Type B pancreatic cell (in vitro differentiated cells): ENCODE results near the gene SLC13A2. TPM values are rescaled to one million over a fixed set of nuclear protein-coding genes. Genes with fewer than 3 reads are reported as not detected.

ENCODE experiments used
- DNase-seq: peaks from one replicate; pipeline ENCODE4 v3.0.0; 2021; ENCODE audit warnings: mixed read lengths; ENCODE audit not compliant: unreplicated experiment; ENCODE audit errors: extremely low spot score
- H3K27ac Mint-ChIP-seq: 2 replicates; pipeline ENCODE4 v1.8.0; 2021; ENCODE audit warnings: mild to moderate bottlenecking, mixed read lengths
- H3K27me3 Mint-ChIP-seq: 2 replicates; pipeline ENCODE4 v1.8.0; 2021; ENCODE audit warnings: mixed read lengths
- H3K36me3 Mint-ChIP-seq: 2 replicates; pipeline ENCODE4 v1.8.0; 2021; ENCODE audit warnings: mixed read lengths
- H3K4me1 Mint-ChIP-seq: one replicate; pipeline ENCODE4 v1.8.0; 2021; ENCODE audit warnings: mixed read lengths; ENCODE audit not compliant: unreplicated experiment
- H3K4me3 Mint-ChIP-seq: 2 replicates; pipeline ENCODE4 v1.8.0; 2021; ENCODE audit warnings: mild to moderate bottlenecking, mixed read lengths
- H3K9me3 Mint-ChIP-seq: 2 replicates; pipeline ENCODE4 v1.8.0; 2021; ENCODE audit warnings: mixed read lengths
- CTCF ChIP-seq: fragments of 200-600 bp; sonication (generic); conservative IDR thresholded peaks from 2 replicates; pipeline ENCODE4 v1.5.0; 2021; ENCODE audit warnings: antibody characterized with exemption, mild to moderate bottlenecking
- total RNA-seq: library from RNA; stranded (reverse); gene quantifications from 2 replicates; pipeline ENCODE4 v1.2.1, GENCODE V29; 2021; ENCODE audit warnings: low replicate concordance

The SLC13A2 gene
- total RNA-seq, 1 donor from 2014 or later: 1.2 TPM

- Mint-ChIP-seq H3K27ac (no peak overlapping the region), H3K4me1 (peaks cover 22% of the 10 kb centered on the region), H3K9me3 (no peaks in the 10 kb centered on the region), H3K4me3 (no peak overlapping the region), H3K27me3 (no peaks in the 10 kb centered on the region), H3K36me3 (no peaks in the 10 kb centered on the region)
- no peak for DNase-seq
- TF ChIP-seq CTCF: no peak
Measured at GRCh38 chr17:28499364-28499664, 25.9 kb downstream of the SLC13A2 start.

- Mint-ChIP-seq H3K4me3 (no peak overlapping the region), H3K4me1 (peaks cover 21% of the 10 kb centered on the region), H3K9me3 (no peaks in the 10 kb centered on the region), H3K27me3 (no peaks in the 10 kb centered on the region), H3K36me3 (no peaks in the 10 kb centered on the region), H3K27ac (no peak overlapping the region)
- no peak for DNase-seq
- TF ChIP-seq CTCF: no peak
Measured at GRCh38 chr17:28499684-28500357, 26.4 kb downstream of the SLC13A2 start.

- H3K9me3 Mint-ChIP-seq: no peaks in the 10 kb centered on the region
- H3K27me3 Mint-ChIP-seq: no peaks in the 10 kb centered on the region
- no peaks in the 10 kb centered on the region for H3K36me3 Mint-ChIP-seq
- H3K4me1 Mint-ChIP-seq: peaks cover 22% of the 10 kb centered on the region
- peak overlapping the region; percentile 13 for H3K27ac Mint-ChIP-seq
- no peak for DNase-seq
- TF ChIP-seq CTCF: no peak
- H3K4me3 Mint-ChIP-seq: no peak overlapping the region
Measured at GRCh38 chr17:28500712-28501379, 27.4 kb downstream of the SLC13A2 start.

DNA sequence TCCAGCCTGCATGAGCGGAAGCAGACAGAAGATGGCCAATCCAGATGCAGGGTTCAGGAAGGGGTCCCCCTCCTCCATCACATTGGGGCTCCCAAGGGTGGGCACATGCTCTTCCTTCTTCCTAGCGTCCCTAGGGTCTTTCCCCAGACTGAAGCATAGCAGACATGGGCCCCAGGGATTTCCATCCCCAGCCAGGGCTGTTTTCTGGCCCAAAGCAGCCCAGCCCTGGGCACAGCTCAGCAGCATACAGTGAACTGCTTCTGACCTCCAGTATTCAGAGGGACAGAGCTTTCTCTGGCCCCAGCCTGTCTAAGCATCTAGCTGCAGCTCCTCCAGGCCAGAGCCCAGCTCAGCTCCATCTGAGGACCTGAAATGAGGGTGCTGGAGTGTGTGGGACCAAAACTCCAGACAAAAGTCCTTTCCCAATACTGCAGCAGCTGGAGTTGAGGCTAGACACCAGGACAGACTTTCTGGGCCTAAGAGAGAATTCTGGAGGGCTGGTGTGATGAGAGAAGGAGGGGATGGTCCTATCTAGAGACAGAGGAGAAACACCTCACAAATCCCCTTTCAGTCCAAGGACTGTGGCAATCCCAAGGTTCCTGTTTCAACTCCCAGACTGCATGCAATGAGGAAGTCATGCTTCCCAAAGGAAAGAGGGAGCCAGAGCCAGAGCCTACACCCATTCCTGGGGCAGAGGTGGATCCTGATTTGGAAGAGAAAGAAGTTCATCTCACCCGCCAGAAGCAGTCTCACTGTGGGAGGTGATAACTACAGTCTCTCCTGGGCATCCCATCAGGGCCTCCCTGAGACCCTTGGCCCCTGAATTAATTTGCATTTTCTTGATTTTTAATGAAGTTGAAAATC, 28.2 kb downstream of the SLC13A2 start:
- Mint-ChIP-seq H3K4me3 (no peak overlapping the region), H3K4me1 (peaks cover 19% of the 10 kb centered on the region), H3K9me3 (no peaks in the 10 kb centered on the region), H3K27me3 (no peaks in the 10 kb centered on the region), H3K36me3 (no peaks in the 10 kb centered on the region), H3K27ac (peak overlapping the region; percentile 13)
- DNase-seq: no peak
- no peak for TF ChIP-seq CTCF

GRCh38 chr17:28503420-28503819, 30.0 kb downstream of the SLC13A2 start:
- no peak overlapping the region for H3K4me3 Mint-ChIP-seq
- no peak for TF ChIP-seq CTCF
- H3K36me3 Mint-ChIP-seq: no peaks in the 10 kb centered on the region
- DNase-seq: no peak
- peaks cover 22% of the 10 kb centered on the region for H3K4me1 Mint-ChIP-seq
- no peak overlapping the region for H3K27ac Mint-ChIP-seq
- H3K9me3 Mint-ChIP-seq: no peaks in the 10 kb centered on the region
- H3K27me3 Mint-ChIP-seq: peaks cover 3% of the 10 kb centered on the region
